Upper lobe of left lung (tissue), 6 donors: ENCODE measurements around the gene ACP2. TPM values are rescaled to one million over a fixed set of nuclear protein-coding genes. Genes with fewer than 3 reads are reported as not detected.

Experiments used
- ATAC-seq, 2 donors: fragments of 200-7000 bp; cut with Tn5 transposase; one replicate each; pipeline ENCODE4 v1.9.1; 2022; ENCODE audit warnings: mild to moderate bottlenecking in 2 of 2, moderate library complexity in 2 of 2; ENCODE audit not compliant: low FRiP score in 2 of 2
- DNase-seq, 2 donors: peaks; one replicate each; pipeline ENCODE4 v3.0.0-alpha.2; 2019 to 2020
- H3K27ac ChIP-seq, 4 donors: fragments of 200-600 bp; sonication (generic); one replicate each; pipeline ENCODE4 v1.5.1; 2016 to 2019
- H3K27me3 ChIP-seq, 4 donors: fragments of 200-600 bp; sonication (generic); one replicate each; pipeline ENCODE4 v1.5.1; 2017 to 2019
- H3K36me3 ChIP-seq, 4 donors: fragments of 200-600 bp; sonication (generic); one replicate each; pipeline ENCODE4 v1.5.1; 2016 to 2019
- H3K4me1 ChIP-seq, 4 donors: fragments of 200-600 bp; sonication (generic); one replicate each; pipeline ENCODE4 v1.5.1; 2018 to 2019
- H3K4me3 ChIP-seq, 4 donors: fragments of 200-600 bp; sonication (generic); one replicate each; pipeline ENCODE4 v1.5.1; 2017 to 2019; ENCODE audit warnings: mild to moderate bottlenecking in 2 of 4, moderate library complexity in 1 of 4
- H3K9me3 ChIP-seq, 4 donors: fragments of 200-600 bp; sonication (generic); one replicate each; pipeline ENCODE4 v1.5.1; 2018 to 2019
- CTCF ChIP-seq, 6 experiments: fragments of 450-650 bp in 4 of 6; fragments of 200-600 bp in 2 of 6; sonication (generic) in 2 of 6; IDR thresholded peaks; one replicate each; pipeline ENCODE4 v1.5.1; 2016 to 2019; ENCODE audit warnings: antibody characterized with exemption in 6 of 6
- EP300 ChIP-seq, 4 donors: sonication (generic); formaldehyde crosslinking; IDR thresholded peaks; one replicate each; pipeline ENCODE4 v1.5.1; 2017; ENCODE audit warnings: antibody characterized with exemption in 4 of 4, control low read depth in 2 of 4
- POLR2A ChIP-seq, 4 donors: fragments of 450-650 bp; IDR thresholded peaks; one replicate each; pipeline ENCODE4 v1.5.1; 2016 to 2017; ENCODE audit warnings: antibody characterized with exemption in 4 of 4, mild to moderate bottlenecking in 2 of 4
- POLR2AphosphoS5 ChIP-seq, 2 donors: sonication (generic); formaldehyde crosslinking; IDR thresholded peaks; one replicate each; pipeline ENCODE4 v1.5.1; 2017; ENCODE audit warnings: antibody characterized with exemption in 2 of 2
- WGBS, 2 donors: methylation state at CpG; one replicate each; pipeline ENCODE4 v1.1.5; 2017 to 2018; 5-methylcytosine and 5-hydroxymethylcytosine counted together
- total RNA-seq, 6 donors: library from RNA; depleted of rRNA in 4 of 6; stranded (reverse); fragments of >200 nt in 4 of 6; gene quantifications; one replicate each; pipeline versions ENCODE4 v1.1.0 to v1.2.1, GENCODE V29; 2016 to 2021
- donor health status: DM: no; HTN: no; CAD: no; lungs with moderate emphysema.
- donor health status: DM: no; HTN: yes; CAD: no; lungs with severe emphysema.

Gene ACP2
- total RNA-seq, 6 donors from 2014 or later, result 37.0 to 78.6 (median 46.5) TPM

- Histone ChIP-seq H3K27me3 (no peaks in the 10 kb centered on the region), H3K4me3 (no peak overlapping the region), H3K36me3 (peaks cover 0 to 22% (median 4%) of the 10 kb centered on the region in 4 donors), H3K27ac (no peak overlapping the region), H3K9me3 (no peaks in the 10 kb centered on the region), H3K4me1 (no peaks in the 10 kb centered on the region)
- ATAC-seq, result no peak
- no peak for TF ChIP-seq EP300 (IDR thresholded peaks at IDR 0.05)
- TF ChIP-seq POLR2A (IDR thresholded peaks at IDR 0.05), result no peak
- no peak for TF ChIP-seq POLR2AphosphoS5 (IDR thresholded peaks at IDR 0.05)
- no peak for TF ChIP-seq CTCF (IDR thresholded peaks at IDR 0.05)
- WGBS, 2 donors, result 92 to 98% methylated on average over 8 of the region's 8 CpGs
- no peak for DNase-seq
These were observed 19.5 kb downstream of the ACP2 start for GRCh38 chr11:47229161-47229560.

- no peaks in the 10 kb centered on the region for H3K27me3 ChIP-seq
- peaks cover 6 to 47% (median 15%) of the 10 kb centered on the region in 4 donors for H3K36me3 ChIP-seq
- WGBS, 2 donors, result 85 to 92% methylated on average over 7 of the region's 7 CpGs
- H3K9me3 ChIP-seq, result no peaks in the 10 kb centered on the region
- H3K4me3 ChIP-seq, result no peak overlapping the region
- H3K27ac ChIP-seq, result peak overlapping the region in 1 of 4 donors; percentile 16
- peak in 1 of 2 donors; percentile 36 for ATAC-seq
- TF ChIP-seq POLR2A (IDR thresholded peaks at IDR 0.05) (no peak), POLR2AphosphoS5 (IDR thresholded peaks at IDR 0.05) (no peak), CTCF (IDR thresholded peaks at IDR 0.05) (no peak), EP300 (IDR thresholded peaks at IDR 0.05) (no peak)
- no peaks in the 10 kb centered on the region for H3K4me1 ChIP-seq
- DNase-seq, result no peak
These were observed 22.8 kb downstream of the ACP2 start for GRCh38 chr11:47225552-47226400.

DNA sequence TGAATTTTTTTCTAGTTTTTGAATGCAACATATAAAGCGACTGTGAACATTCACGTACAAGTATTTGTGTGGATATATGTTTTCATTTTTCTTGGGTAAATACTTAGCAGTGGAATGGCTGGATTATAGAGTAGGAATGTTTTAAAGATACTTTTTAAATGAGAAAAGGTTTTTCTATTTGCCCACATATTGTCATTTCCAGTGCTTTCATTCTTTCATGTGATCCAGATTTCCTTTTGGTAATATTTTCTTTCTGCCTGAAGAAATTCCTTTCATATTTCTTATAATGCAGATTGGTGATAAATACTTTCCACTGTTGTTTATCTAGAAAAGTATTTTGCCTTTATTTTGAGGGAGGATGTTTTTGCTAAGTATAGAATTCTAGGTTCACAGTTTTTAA is 25.9 kb downstream of the ACP2 start:
- Histone ChIP-seq H3K4me1 (peaks cover 0 to 5% (median 0%) of the 10 kb centered on the region in 4 donors), H3K4me3 (no peak overlapping the region), H3K9me3 (no peaks in the 10 kb centered on the region), H3K36me3 (peaks cover 4 to 53% (median 20%) of the 10 kb centered on the region in 4 donors), H3K27ac (no peak overlapping the region), H3K27me3 (no peaks in the 10 kb centered on the region)
- ATAC-seq, result no peak
- DNase-seq, result no peak
- 93 to 94% methylated on average over 2 of the region's 2 CpGs for WGBS, 2 donors
- TF ChIP-seq POLR2A (IDR thresholded peaks at IDR 0.05) (no peak), POLR2AphosphoS5 (IDR thresholded peaks at IDR 0.05) (no peak), CTCF (IDR thresholded peaks at IDR 0.05) (no peak), EP300 (IDR thresholded peaks at IDR 0.05) (no peak)

DNA sequence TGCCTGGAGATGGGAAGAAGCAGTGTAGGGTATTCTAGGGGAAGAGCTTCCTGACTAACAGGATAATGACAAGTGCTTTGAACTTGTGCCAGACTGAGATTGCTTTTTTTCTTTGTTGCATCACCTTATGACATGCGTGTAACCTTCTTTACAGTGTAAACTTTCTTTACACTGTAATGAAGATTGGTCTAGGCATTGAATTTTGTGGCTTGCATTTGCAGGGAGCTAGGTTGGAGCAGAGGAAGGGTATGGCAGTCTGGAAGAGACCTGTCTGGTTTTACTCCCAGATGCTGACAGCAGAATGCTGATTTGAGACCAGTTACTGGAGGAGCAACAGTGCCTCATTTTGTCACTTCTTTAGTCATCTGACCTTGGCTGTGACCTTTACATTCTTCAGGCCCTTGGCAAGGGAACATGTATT is 28.2 kb downstream of the ACP2 start:
- H3K27ac ChIP-seq, result no peak overlapping the region
- no peaks in the 10 kb centered on the region for H3K9me3 ChIP-seq
- H3K27me3 ChIP-seq, result no peaks in the 10 kb centered on the region
- no peak overlapping the region for H3K4me3 ChIP-seq
- TF ChIP-seq EP300 (IDR thresholded peaks at IDR 0.05) (no peak), POLR2A (IDR thresholded peaks at IDR 0.05) (no peak), CTCF (IDR thresholded peaks at IDR 0.05) (no peak), POLR2AphosphoS5 (IDR thresholded peaks at IDR 0.05) (no peak)
- DNase-seq (no peak), ATAC-seq (no peak)
- WGBS, 2 donors, result 47 to 59% methylated on average over 1 of the region's 1 CpG
- H3K36me3 ChIP-seq, result peaks cover 4 to 39% (median 20%) of the 10 kb centered on the region in 4 donors
- peaks cover 15 to 24% (median 18%) of the 10 kb centered on the region in 4 donors for H3K4me1 ChIP-seq
